ENCODE results near the gene ACP6. TPM values are rescaled to one million over a fixed set of nuclear protein-coding genes. Genes with fewer than 3 reads are reported as not detected.
A peak's percentile ranks its signal among the peaks of the same experiment; 100 is the strongest.

ACP6 gene
- total RNA-seq (10 to 100 TPM in 7 of 9 donors, 1 to 10 TPM in 2; 7.4 to 32.6 (median 20.5) TPM), polyA plus RNA-seq (10 to 100 TPM; 16.3 to 24.6 (median 20.6) TPM)
- long read RNA-seq, donor 1, full-length matches to known transcripts: 7 of 7 reads
- long read RNA-seq, donor 1, partial matches to known transcripts: 0 of 7 reads
- long read RNA-seq, donor 1, other reads (novel, unspliced or antisense): 0 of 7 reads
- long read RNA-seq, donor 2, full-length matches to known transcripts: 2 of 7 reads
- long read RNA-seq, donor 2, partial matches to known transcripts: 5 of 7 reads
- long read RNA-seq, donor 2, other reads (novel, unspliced or antisense): 0 of 7 reads
- long read RNA-seq, donor 3, full-length matches to known transcripts: 5 of 5 reads
- long read RNA-seq, donor 3, partial matches to known transcripts: 0 of 5 reads
- long read RNA-seq, donor 3, other reads (novel, unspliced or antisense): 0 of 5 reads
- long read RNA-seq, donor 4, full-length matches to known transcripts: 9 of 13 reads
- long read RNA-seq, donor 4, partial matches to known transcripts: 1 of 13 reads
- long read RNA-seq, donor 4, other reads (novel, unspliced or antisense): 3 of 13 reads
- long read RNA-seq, donor 5, full-length matches to known transcripts: 37 of 53 reads
- long read RNA-seq, donor 5, partial matches to known transcripts: 4 of 53 reads
- long read RNA-seq, donor 5, other reads (novel, unspliced or antisense): 12 of 53 reads
- long read RNA-seq, donor 6, full-length matches to known transcripts: 8 of 13 reads
- long read RNA-seq, donor 6, partial matches to known transcripts: 3 of 13 reads
- long read RNA-seq, donor 6, other reads (novel, unspliced or antisense): 2 of 13 reads
- long read RNA-seq, donor 7, full-length matches to known transcripts: 5 of 5 reads
- long read RNA-seq, donor 7, partial matches to known transcripts: 0 of 5 reads
- long read RNA-seq, donor 7, other reads (novel, unspliced or antisense): 0 of 5 reads
- long read RNA-seq, donor 8, full-length matches to known transcripts: 2 of 2 reads
- long read RNA-seq, donor 8, partial matches to known transcripts: 0 of 2 reads
- long read RNA-seq, donor 8, other reads (novel, unspliced or antisense): 0 of 2 reads
- long read RNA-seq, donor 9, full-length matches to known transcripts: 4 of 4 reads
- long read RNA-seq, donor 9, partial matches to known transcripts: 0 of 4 reads
- long read RNA-seq, donor 9, other reads (novel, unspliced or antisense): 0 of 4 reads
- long read RNA-seq, donor 10, full-length matches to known transcripts: 6 of 6 reads
- long read RNA-seq, donor 10, partial matches to known transcripts: 0 of 6 reads
- long read RNA-seq, donor 10, other reads (novel, unspliced or antisense): 0 of 6 reads

GRCh38 chr1:147670319-147671001, at the start of gene ACP6:
TSS of gene ACP6 (minus strand) at chr1:147670524. CDS start at chr1:147670048, 476 bp downstream.
- intact Hi-C loops (cut with DNase I): no loop called here
- TF ChIP-seq, protein P1, sequence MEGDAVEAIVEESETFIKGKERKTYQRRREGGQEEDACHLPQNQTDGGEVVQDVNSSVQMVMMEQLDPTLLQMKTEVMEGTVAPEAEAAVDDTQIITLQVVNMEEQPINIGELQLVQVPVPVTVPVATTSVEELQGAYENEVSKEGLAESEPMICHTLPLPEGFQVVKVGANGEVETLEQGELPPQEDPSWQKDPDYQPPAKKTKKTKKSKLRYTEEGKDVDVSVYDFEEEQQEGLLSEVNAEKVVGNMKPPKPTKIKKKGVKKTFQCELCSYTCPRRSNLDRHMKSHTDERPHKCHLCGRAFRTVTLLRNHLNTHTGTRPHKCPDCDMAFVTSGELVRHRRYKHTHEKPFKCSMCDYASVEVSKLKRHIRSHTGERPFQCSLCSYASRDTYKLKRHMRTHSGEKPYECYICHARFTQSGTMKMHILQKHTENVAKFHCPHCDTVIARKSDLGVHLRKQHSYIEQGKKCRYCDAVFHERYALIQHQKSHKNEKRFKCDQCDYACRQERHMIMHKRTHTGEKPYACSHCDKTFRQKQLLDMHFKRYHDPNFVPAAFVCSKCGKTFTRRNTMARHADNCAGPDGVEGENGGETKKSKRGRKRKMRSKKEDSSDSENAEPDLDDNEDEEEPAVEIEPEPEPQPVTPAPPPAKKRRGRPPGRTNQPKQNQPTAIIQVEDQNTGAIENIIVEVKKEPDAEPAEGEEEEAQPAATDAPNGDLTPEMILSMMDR (IDR thresholded peaks at IDR 0.05): no peak
- peak; percentile 13 to 74 for TF ChIP-seq POLR2A (IDR thresholded peaks at IDR 0.05)
- H3K4me1 ChIP-seq (replicated peaks in 1 of 2): peaks cover 7 to 14% of the 10 kb centered on the region in 2 donors
- H3K36me3 ChIP-seq (replicated peaks in 1 of 2): no peaks in the 10 kb centered on the region
- H3K4me3 ChIP-seq: peak within 1 kb of the TSS; percentile 26 to 93 (median 78)
- peak within 1 kb of the TSS; percentile 53 to 86 (median 70) for H3K27ac ChIP-seq
- no peaks in the 10 kb centered on the region for H3K9me3 ChIP-seq (replicated peaks in 1 of 3)
- DNase-seq: peak; percentile 94 to 98 (median 96)
- WGBS, 4 donors: 1% methylated on average over 25 to 36 of the region's 36 CpGs
- H3K27me3 ChIP-seq: no peaks in the 10 kb centered on the region

- no peak for TF ChIP-seq POLR2A (IDR thresholded peaks at IDR 0.05)
- TF ChIP-seq, protein P1 (IDR thresholded peaks at IDR 0.05): no peak
- peak; percentile 21 to 72 (median 57) for DNase-seq
- WGBS, 4 donors: 45 to 56% (median 51%) methylated on average over 7 of the region's 7 CpGs
- no peaks in the 10 kb centered on the region for H3K36me3 ChIP-seq (replicated peaks in 1 of 2)
- intact Hi-C loops (cut with DNase I): loop anchor here (5.0 kb wide), 1 partner anchor 173 kb away; no protein-coding TSS in a partner anchor
- H3K9me3 ChIP-seq (replicated peaks in 1 of 3): no peaks in the 10 kb centered on the region
- H3K4me3 ChIP-seq: no peak overlapping the region
- no peak overlapping the region for H3K27ac ChIP-seq
- H3K4me1 ChIP-seq (replicated peaks in 1 of 2): no peaks in the 10 kb centered on the region
- no peaks in the 10 kb centered on the region for H3K27me3 ChIP-seq
These were observed 49.4 kb upstream of the ACP6 start for GRCh38 chr1:147719711-147720225.

GRCh38 chr1:147719029-147719698, 48.8 kb upstream of the ACP6 start:
- no peak overlapping the region for H3K27ac ChIP-seq
- TF ChIP-seq POLR2A (IDR thresholded peaks at IDR 0.05): no peak
- TF ChIP-seq, protein P1 (IDR thresholded peaks at IDR 0.05): no peak
- intact Hi-C loops (cut with DNase I): no loop called here
- no peak overlapping the region for H3K4me3 ChIP-seq
- H3K4me1 ChIP-seq (replicated peaks in 1 of 2): no peaks in the 10 kb centered on the region
- no peaks in the 10 kb centered on the region for H3K27me3 ChIP-seq
- H3K9me3 ChIP-seq (replicated peaks in 1 of 3): no peaks in the 10 kb centered on the region
- 85 to 90% (median 88%) methylated on average over 7 of the region's 7 CpGs for WGBS, 4 donors
- no peaks in the 10 kb centered on the region for H3K36me3 ChIP-seq (replicated peaks in 1 of 2)
- DNase-seq: no peak
